Measurements from ENCODE around the gene ATXN1.

- no peak for TF ChIP-seq SP4 (IDR thresholded peaks at IDR 0.05; ENCODE audit: low read length)
- TF ChIP-seq, protein P1, sequence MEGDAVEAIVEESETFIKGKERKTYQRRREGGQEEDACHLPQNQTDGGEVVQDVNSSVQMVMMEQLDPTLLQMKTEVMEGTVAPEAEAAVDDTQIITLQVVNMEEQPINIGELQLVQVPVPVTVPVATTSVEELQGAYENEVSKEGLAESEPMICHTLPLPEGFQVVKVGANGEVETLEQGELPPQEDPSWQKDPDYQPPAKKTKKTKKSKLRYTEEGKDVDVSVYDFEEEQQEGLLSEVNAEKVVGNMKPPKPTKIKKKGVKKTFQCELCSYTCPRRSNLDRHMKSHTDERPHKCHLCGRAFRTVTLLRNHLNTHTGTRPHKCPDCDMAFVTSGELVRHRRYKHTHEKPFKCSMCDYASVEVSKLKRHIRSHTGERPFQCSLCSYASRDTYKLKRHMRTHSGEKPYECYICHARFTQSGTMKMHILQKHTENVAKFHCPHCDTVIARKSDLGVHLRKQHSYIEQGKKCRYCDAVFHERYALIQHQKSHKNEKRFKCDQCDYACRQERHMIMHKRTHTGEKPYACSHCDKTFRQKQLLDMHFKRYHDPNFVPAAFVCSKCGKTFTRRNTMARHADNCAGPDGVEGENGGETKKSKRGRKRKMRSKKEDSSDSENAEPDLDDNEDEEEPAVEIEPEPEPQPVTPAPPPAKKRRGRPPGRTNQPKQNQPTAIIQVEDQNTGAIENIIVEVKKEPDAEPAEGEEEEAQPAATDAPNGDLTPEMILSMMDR (IDR thresholded peaks at IDR 0.05; ENCODE audit: control extremely low read depth in 1 of 3, insufficient read depth in 1 of 3, low read depth in 1 of 3, low read length in 3 of 3): peak in 2 of 3 experiments; percentile 54 to 55; a peak in 3 of 4 replicates
- TF ChIP-seq GABPA (IDR thresholded peaks at IDR 0.05; ENCODE audit: borderline replicate concordance, insufficient read depth, low read length): no peak
- no peak for TF ChIP-seq POLR2A (IDR thresholded peaks at IDR 0.05; ENCODE audit: control extremely low read depth in 1 of 2, low read depth in 2 of 2, low read length in 2 of 2)
- no peak for TF ChIP-seq PHF8 (conservative IDR thresholded peaks at IDR 0.05; ENCODE audit: low read depth, low read length)
- no peak for TF ChIP-seq EP300 (IDR thresholded peaks at IDR 0.05; ENCODE audit: borderline replicate concordance in 1 of 2, low read depth in 2 of 2, low read length in 2 of 2)
- no peak for TF ChIP-seq CHD2 (IDR thresholded peaks at IDR 0.05; ENCODE audit: low read length)
- no peak for TF ChIP-seq CEBPB (IDR thresholded peaks at IDR 0.05; ENCODE audit: low read depth, low read length)
- TF ChIP-seq USF2 (IDR thresholded peaks at IDR 0.05; ENCODE audit: low read length): no peak
- TF ChIP-seq YY1 (IDR thresholded peaks at IDR 0.05; ENCODE audit: low read depth, low read length): no peak
- TF ChIP-seq CBX5 (IDR thresholded peaks at IDR 0.05; ENCODE audit: low read depth, low read length): no peak
- no peak for TF ChIP-seq EZH2 (IDR thresholded peaks at IDR 0.05; ENCODE audit: low read depth, low read length, severe bottlenecking)
Observed at GRCh38 chr6:16316741-16317251, 444.5 kb downstream of the ATXN1 start.
